IPS DF 4.7 (cell line): Measurements from ENCODE around the gene UTS2B.

Source experiments
- DNase-seq: peaks from one replicate; pipeline ENCODE4 v3.0.0-alpha.2; 2013; ENCODE audit warnings: low spot score; ENCODE audit errors: extremely low read depth

The UTS2B gene

GRCh38 chr3:191244242-191244867, 86.0 kb downstream of the UTS2B start:
- no peak for DNase-seq

- DNase-seq, result no peak
These were observed 89.8 kb downstream of the UTS2B start for GRCh38 chr3:191240486-191240885.

- no peak for DNase-seq
These were observed 90.8 kb downstream of the UTS2B start for GRCh38 chr3:191239407-191240031.

DNA sequence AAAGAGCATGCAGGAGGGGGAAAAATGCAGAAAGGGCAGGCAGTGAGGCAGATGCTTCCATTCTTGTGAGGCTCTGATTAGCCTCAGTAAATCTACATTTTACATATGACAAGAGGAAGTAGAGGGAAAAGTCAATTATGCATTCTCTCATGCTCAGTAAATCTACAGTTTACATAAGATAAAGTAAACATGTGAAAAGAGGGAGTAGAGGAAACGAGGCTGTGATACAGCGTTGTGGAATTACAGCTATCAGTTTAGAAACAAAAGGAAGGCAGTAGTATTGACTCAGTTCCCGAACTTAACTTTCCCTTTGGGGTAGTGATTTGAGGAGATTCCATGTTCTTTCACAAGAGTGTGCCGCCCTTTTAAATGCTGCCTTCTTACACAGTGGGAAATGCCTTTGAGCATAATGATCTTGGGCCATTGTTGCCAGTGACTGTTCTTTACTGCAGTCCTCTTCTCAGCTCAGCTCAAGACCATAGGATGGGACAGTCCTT, 92.0 kb downstream of the UTS2B start:
- no peak for DNase-seq

- DNase-seq, result no peak
These were observed 93.1 kb downstream of the UTS2B start for GRCh38 chr3:191237047-191237882.

DNA sequence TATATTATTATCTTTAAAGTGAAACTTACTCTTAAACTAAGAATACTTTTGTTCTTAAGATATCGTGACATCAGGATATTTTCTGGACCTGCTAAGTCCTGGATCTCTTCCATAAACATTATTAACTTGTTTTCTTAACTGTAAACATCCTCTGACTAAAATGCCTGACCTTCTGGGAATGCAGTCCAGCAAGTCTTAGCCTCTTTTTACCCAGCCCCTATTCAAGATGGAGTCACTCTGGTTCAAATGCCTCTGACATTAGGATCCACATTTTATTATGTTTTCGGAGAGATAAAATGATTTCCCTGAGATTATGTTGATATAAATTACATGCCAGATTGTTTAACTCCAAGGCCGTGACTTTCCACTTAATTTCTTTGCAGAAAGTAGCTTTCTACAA, 93.7 kb downstream of the UTS2B start:
- no peak for DNase-seq

DNA sequence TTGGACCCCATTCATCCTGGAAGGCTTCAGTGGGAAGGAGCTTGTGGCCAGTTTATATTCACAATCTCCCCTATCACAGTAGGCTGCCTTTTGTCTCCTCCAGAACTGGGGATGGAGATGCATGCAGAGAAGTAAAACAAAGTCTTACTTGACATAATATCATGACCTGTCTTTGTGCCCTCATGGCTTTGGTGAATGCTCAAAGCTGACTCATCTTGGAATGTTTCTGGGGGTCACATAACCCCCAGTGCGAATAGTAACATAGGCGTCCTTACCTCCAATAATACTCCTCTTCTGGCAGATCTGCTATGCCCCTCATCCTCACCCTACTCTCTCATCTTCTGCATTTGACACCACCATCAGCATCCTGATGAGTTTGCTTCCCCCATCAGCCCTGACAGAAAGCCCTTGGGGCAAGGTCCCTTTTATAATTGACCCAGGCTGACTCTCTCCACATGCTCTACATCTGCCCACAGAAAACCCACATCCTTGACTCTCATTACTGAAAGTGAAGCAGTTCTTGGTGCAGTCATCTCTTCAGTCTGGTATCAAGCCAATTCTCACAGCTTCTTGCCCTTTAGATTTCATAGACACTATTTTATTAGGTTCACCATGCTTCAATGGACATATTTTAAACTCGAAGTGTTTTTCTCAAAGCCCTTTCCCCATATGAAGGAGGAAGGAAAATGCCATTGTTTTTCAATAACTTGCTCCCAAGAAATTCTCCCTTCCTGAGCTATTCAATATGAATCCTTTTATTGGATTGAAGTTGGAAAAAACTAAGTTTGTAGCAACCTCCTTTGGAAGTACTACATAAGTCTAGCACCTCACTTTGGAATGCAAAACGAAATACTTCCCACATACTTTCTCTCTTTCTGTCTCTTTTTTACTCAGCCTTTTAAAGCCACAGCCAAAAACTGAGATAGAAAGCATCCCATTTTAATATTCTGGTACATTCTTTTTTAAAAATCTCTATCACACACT, 94.7 kb downstream of the UTS2B start:
- no peak for DNase-seq

GRCh38 chr3:191234216-191234615, 96.1 kb downstream of the UTS2B start:
- DNase-seq, result no peak

DNA sequence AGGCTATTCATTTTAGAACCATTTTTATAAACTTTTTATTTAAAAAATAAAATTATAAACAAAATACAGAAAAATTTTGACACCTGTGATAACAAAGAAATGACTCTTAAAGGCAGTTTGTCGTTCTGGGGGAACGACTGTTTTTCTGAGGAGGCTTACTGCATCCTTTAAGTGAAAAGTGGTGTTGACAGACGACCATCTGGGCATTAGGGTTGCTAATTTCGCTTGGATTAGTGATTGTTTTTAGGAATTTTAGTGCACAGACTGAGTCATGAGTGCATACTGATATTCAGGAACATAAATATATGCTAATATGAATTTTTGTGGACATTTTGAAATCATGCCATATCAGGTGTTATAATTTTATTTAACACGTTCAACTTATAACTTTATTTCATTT, 102.8 kb downstream of the UTS2B start:
- no peak for DNase-seq

DNA sequence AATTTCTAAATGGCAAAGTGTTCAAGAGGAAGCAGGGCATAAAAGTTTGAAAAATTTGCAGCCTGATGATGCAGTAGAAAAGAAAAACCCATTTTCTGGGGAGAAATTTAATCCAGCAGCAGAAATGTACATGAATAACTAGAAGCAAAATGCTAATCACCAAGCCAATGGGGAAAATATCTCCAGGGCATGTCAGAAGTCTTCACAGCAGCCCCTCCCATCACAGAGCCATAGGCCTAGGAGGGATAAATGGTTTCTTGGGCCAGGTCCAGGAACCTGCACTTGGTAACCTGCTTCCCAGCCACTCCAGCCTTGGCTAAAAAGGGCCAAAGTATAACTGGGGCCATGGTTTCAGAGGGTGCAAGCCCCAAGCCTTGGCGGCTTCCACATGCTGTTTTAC, 108.7 kb downstream of the UTS2B start:
- no peak for DNase-seq

DNA sequence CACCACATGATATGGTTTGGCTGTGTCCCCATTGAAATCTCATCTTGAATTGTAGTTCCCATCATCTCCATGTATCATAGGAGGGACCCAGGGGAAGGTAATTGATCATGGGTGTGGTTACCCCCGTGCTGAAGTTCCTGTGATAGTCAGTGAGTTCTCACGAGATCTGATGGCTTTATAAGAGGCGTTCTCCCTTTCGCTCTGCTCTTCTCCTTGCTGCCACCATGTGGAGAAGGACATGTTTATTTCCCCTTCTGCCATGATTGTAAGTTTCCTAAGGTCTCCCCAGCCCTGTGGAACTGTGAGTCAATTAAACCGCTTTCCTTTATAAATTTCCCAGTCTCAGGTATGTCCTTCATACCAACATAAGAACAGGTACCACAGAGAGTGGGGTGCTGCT, 109.4 kb downstream of the UTS2B start:
- no peak for DNase-seq

DNA sequence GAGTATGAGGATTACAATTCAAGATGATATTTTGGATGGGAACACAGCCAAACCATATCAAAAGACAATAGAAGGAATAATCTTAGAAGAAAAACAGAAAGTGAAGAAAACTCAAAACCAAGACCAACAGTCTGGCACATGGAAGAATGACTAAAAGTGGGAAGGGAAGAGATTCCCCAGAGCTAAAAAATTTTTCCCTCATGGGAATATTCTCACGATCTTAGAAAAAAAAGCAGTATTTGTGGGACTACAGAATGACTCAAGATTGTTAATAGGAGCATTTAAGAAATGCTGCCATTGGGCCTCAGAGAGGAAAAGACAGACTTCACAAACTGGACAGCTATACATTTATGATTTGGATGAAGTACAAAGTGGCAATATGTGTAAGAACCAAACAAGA, 113.0 kb downstream of the UTS2B start:
- DNase-seq, result no peak
